Measurements from ENCODE around the gene CNGA1.
"Not testable (repeated sequence)": the region's sequence is repeated elsewhere in the genome, so short reads cannot be mapped to it uniquely, and the experiment has no call there.

Gene CNGA1

GRCh38 chr4:47996021-47996420 lies 20.5 kb downstream of the CNGA1 start:
- no peak for TF ChIP-seq CTCF (conservative IDR thresholded peaks at IDR 0.05; ENCODE audit: control insufficient read depth, insufficient read depth, low read depth, low read length)
- H3K4me3 ChIP-seq (ENCODE audit: control insufficient read depth, low read depth, low read length): no peak overlapping the region
- DNase-seq (ENCODE audit: low read depth): no peak

- not testable (repeated sequence) for H3K4me3 ChIP-seq (ENCODE audit: control insufficient read depth, low read depth, low read length); DNase-seq (ENCODE audit: low read depth)
These were observed 24.0 kb downstream of the CNGA1 start for GRCh38 chr4:47992475-47992874.

GRCh38 chr4:47990145-47990544 lies 26.3 kb downstream of the CNGA1 start:
- H3K4me3 ChIP-seq (ENCODE audit: control insufficient read depth, low read depth, low read length): no peak overlapping the region
- DNase-seq (ENCODE audit: low read depth): no peak
- TF ChIP-seq CTCF (conservative IDR thresholded peaks at IDR 0.05; ENCODE audit: control insufficient read depth, insufficient read depth, low read depth, low read length): no peak

- H3K4me3 ChIP-seq (ENCODE audit: control insufficient read depth, low read depth, low read length): no peak overlapping the region
- DNase-seq (ENCODE audit: low read depth): no peak
- no peak for TF ChIP-seq CTCF (conservative IDR thresholded peaks at IDR 0.05; ENCODE audit: control insufficient read depth, insufficient read depth, low read depth, low read length)
These were observed 41.9 kb downstream of the CNGA1 start for GRCh38 chr4:47974566-47974965.

GRCh38 chr4:47972721-47973120 lies 43.8 kb downstream of the CNGA1 start:
- no peak for TF ChIP-seq CTCF (conservative IDR thresholded peaks at IDR 0.05; ENCODE audit: control insufficient read depth, insufficient read depth, low read depth, low read length)
- H3K4me3 ChIP-seq (ENCODE audit: control insufficient read depth, low read depth, low read length): no peak overlapping the region
- no peak for DNase-seq (ENCODE audit: low read depth)

GRCh38 chr4:47972181-47972580 lies 44.3 kb downstream of the CNGA1 start:
- DNase-seq (ENCODE audit: low read depth): no peak
- TF ChIP-seq CTCF (conservative IDR thresholded peaks at IDR 0.05; ENCODE audit: control insufficient read depth, insufficient read depth, low read depth, low read length): no peak
- H3K4me3 ChIP-seq (ENCODE audit: control insufficient read depth, low read depth, low read length): no peak overlapping the region

- H3K4me3 ChIP-seq (ENCODE audit: control insufficient read depth, low read depth, low read length): no peak overlapping the region
- DNase-seq (ENCODE audit: low read depth): no peak
- TF ChIP-seq CTCF (conservative IDR thresholded peaks at IDR 0.05; ENCODE audit: control insufficient read depth, insufficient read depth, low read depth, low read length): no peak
These were observed 47.6 kb downstream of the CNGA1 start for GRCh38 chr4:47968847-47969246.

All from fibroblast of mammary gland (primary cell).